Measurements from ENCODE around the gene CRHR1. TPM values are rescaled to one million over a fixed set of nuclear protein-coding genes. Genes with fewer than 3 reads are reported as not detected.

Gene CRHR1
- total RNA-seq, 3 donors from 2014 or later (not counting 1 experiment from before 2014, with no cell fraction given), result not detected

GRCh38 chr17:45867171-45867570 is 83.1 kb downstream of the CRHR1 start:
- Histone ChIP-seq H3K27me3 (ENCODE audit: control insufficient read depth, insufficient read depth, low read length) (no peaks in the 10 kb centered on the region), H3K36me3 (ENCODE audit: control insufficient read depth, insufficient read depth, low read length) (no peaks in the 10 kb centered on the region), H3K4me1 (ENCODE audit: control insufficient read depth, insufficient read depth, low read length) (no peaks in the 10 kb centered on the region), H3K9me3 (ENCODE audit: control insufficient read depth, insufficient read depth, low read length) (no peaks in the 10 kb centered on the region), H3K27ac (ENCODE audit: low read length) (no peak overlapping the region), H3K4me3 (ENCODE audit: low read length) (no peak overlapping the region)
- DNase-seq, result no peak
- H3K4me3 Mint-ChIP-seq, result no peak overlapping the region
- intact Hi-C loops (cut with micrococcal nuclease), result no loop called here
- WGBS (ENCODE audit: insufficient coverage), result 77% methylated on average over 5 of the region's 6 CpGs
- no peaks in the 10 kb centered on the region for H3K9me3 Mint-ChIP-seq
- ATAC-seq, result no peak
- no peaks in the 10 kb centered on the region for H3K36me3 Mint-ChIP-seq
- H3K4me1 Mint-ChIP-seq, result no peaks in the 10 kb centered on the region
- H3K27me3 Mint-ChIP-seq (ENCODE audit: low read depth in 2 of 2), result peaks cover 19 to 56% of the 10 kb centered on the region in 2 donors
- H3K27ac Mint-ChIP-seq, result no peak overlapping the region
- no peak for TF ChIP-seq CTCF (IDR thresholded peaks at IDR 0.05)

- peaks cover 19 to 51% of the 10 kb centered on the region in 2 donors for H3K27me3 Mint-ChIP-seq (ENCODE audit: low read depth in 2 of 2)
- no peak overlapping the region for H3K27ac Mint-ChIP-seq
- WGBS (ENCODE audit: insufficient coverage), result 79% methylated on average over 8 of the region's 8 CpGs
- intact Hi-C loops (cut with micrococcal nuclease), result no loop called here
- Histone ChIP-seq H3K4me1 (ENCODE audit: control insufficient read depth, insufficient read depth, low read length) (no peaks in the 10 kb centered on the region), H3K4me3 (ENCODE audit: low read length) (no peak overlapping the region), H3K36me3 (ENCODE audit: control insufficient read depth, insufficient read depth, low read length) (no peaks in the 10 kb centered on the region), H3K27me3 (ENCODE audit: control insufficient read depth, insufficient read depth, low read length) (no peaks in the 10 kb centered on the region), H3K9me3 (ENCODE audit: control insufficient read depth, insufficient read depth, low read length) (no peaks in the 10 kb centered on the region), H3K27ac (ENCODE audit: low read length) (no peak overlapping the region)
- no peak overlapping the region for H3K4me3 Mint-ChIP-seq
- DNase-seq (no peak), ATAC-seq (no peak)
- H3K9me3 Mint-ChIP-seq, result no peaks in the 10 kb centered on the region
- H3K4me1 Mint-ChIP-seq, result no peaks in the 10 kb centered on the region
- no peak for TF ChIP-seq CTCF (IDR thresholded peaks at IDR 0.05)
- H3K36me3 Mint-ChIP-seq, result no peaks in the 10 kb centered on the region
Measured at GRCh38 chr17:45867702-45868101, 83.6 kb downstream of the CRHR1 start.

GRCh38 chr17:45868276-45868675 is 84.2 kb downstream of the CRHR1 start:
- DNase-seq (no peak), ATAC-seq (no peak)
- H3K9me3 Mint-ChIP-seq, result no peaks in the 10 kb centered on the region
- H3K4me3 Mint-ChIP-seq, result no peak overlapping the region
- H3K4me1 ChIP-seq (ENCODE audit: control insufficient read depth, insufficient read depth, low read length), result no peaks in the 10 kb centered on the region
- no peak overlapping the region for H3K27ac Mint-ChIP-seq
- H3K36me3 Mint-ChIP-seq, result no peaks in the 10 kb centered on the region
- H3K36me3 ChIP-seq (ENCODE audit: control insufficient read depth, insufficient read depth, low read length), result no peaks in the 10 kb centered on the region
- peaks cover 16 to 46% of the 10 kb centered on the region in 2 donors for H3K27me3 Mint-ChIP-seq (ENCODE audit: low read depth in 2 of 2)
- 72% methylated on average over 5 of the region's 5 CpGs for WGBS (ENCODE audit: insufficient coverage)
- no peaks in the 10 kb centered on the region for H3K27me3 ChIP-seq (ENCODE audit: control insufficient read depth, insufficient read depth, low read length)
- H3K4me1 Mint-ChIP-seq, result no peaks in the 10 kb centered on the region
- intact Hi-C loops (cut with micrococcal nuclease), result no loop called here
- H3K9me3 ChIP-seq (ENCODE audit: control insufficient read depth, insufficient read depth, low read length), result no peaks in the 10 kb centered on the region
- no peak overlapping the region for H3K4me3 ChIP-seq (ENCODE audit: low read length)
- no peak overlapping the region for H3K27ac ChIP-seq (ENCODE audit: low read length)
- no peak for TF ChIP-seq CTCF (IDR thresholded peaks at IDR 0.05)

GRCh38 chr17:45869676-45870341 is 85.7 kb downstream of the CRHR1 start:
- no peak for DNase-seq
- H3K4me1 ChIP-seq (ENCODE audit: control insufficient read depth, insufficient read depth, low read length), result no peaks in the 10 kb centered on the region
- no peaks in the 10 kb centered on the region for H3K27me3 ChIP-seq (ENCODE audit: control insufficient read depth, insufficient read depth, low read length)
- Mint-ChIP-seq H3K36me3 (no peaks in the 10 kb centered on the region), H3K27ac (no peak overlapping the region), H3K9me3 (no peaks in the 10 kb centered on the region), H3K4me3 (no peak overlapping the region), H3K4me1 (peaks cover 0 to 4% of the 10 kb centered on the region in 2 donors), H3K27me3 (ENCODE audit: low read depth in 2 of 2) (peaks cover 9 to 33% of the 10 kb centered on the region in 2 donors)
- H3K4me3 ChIP-seq (ENCODE audit: low read length), result no peak overlapping the region
- WGBS (ENCODE audit: insufficient coverage), result 82% methylated on average over 14 of the region's 14 CpGs
- H3K27ac ChIP-seq (ENCODE audit: low read length), result no peak overlapping the region
- intact Hi-C loops (cut with micrococcal nuclease), result no loop called here
- TF ChIP-seq CTCF (IDR thresholded peaks at IDR 0.05), result no peak
- no peak for ATAC-seq
- no peaks in the 10 kb centered on the region for H3K36me3 ChIP-seq (ENCODE audit: control insufficient read depth, insufficient read depth, low read length)
- H3K9me3 ChIP-seq (ENCODE audit: control insufficient read depth, insufficient read depth, low read length), result no peaks in the 10 kb centered on the region
